K562 (cell line): ENCODE results near the gene CFHR4. TPM values are rescaled to one million over a fixed set of nuclear protein-coding genes. Genes with fewer than 3 reads are reported as not detected.

ENCODE experiments used
- ATAC-seq: fragments of 200-7000 bp; cut with Tn5 transposase; 3 replicates; pipeline ENCODE4 v1.9.1; 2020; ENCODE audit warnings: moderate library complexity
- BruUV-seq: library from RNA; stranded (reverse); fragments of 400-500 nt; replicated peaks from 2 replicates; lab custom pipeline; 2021; lab: Mats Ljungman, UMichigan
- CTCF ChIA-PET: fragments of 300-600 bp; formaldehyde crosslinking; extraction: SDS; loops from one replicate; lab custom pipeline; 2021; ENCODE audit warnings: low intra/inter-chr PET ratio; lab: Yijun Ruan, JAX
- POLR2A ChIA-PET: fragments of 300-600, 350-650 bp; sonication (Branson Sonifier 250); formaldehyde crosslinking; extraction: SDS; loops from one replicate; lab custom pipeline; 2021; ENCODE audit warnings: antibody characterized with exemption, inconsistent platforms; lab: Yijun Ruan, JAX
- DNase-seq, 4 experiments: peaks; one replicate each; pipeline versions ENCODE4 v3.0.0 to v3.0.0-alpha.2; 2011 to 2018; ENCODE audit warnings: low spot score in 3 of 4, mixed read lengths in 3 of 4; ENCODE audit errors: extremely low read depth in 1 of 4
- FAIRE-seq: peaks from 2 replicates; lab custom pipeline; 2011; peaks lifted over from hg19 to GRCh38; lab: Jason Lieb, UNC
- H2AFZ ChIP-seq: 2 replicates; pipeline ENCODE4 v1.6.0; 2011; ENCODE audit warnings: low read depth, low read length, control low read depth, inconsistent platforms
- H3K27ac ChIP-seq: fragments of 200-600 bp; 3 replicates; pipeline ENCODE4 v1.8.0; 2011; ENCODE audit warnings: low read depth, mild to moderate bottlenecking, control low read depth, inconsistent platforms, low read length, moderate library complexity, mixed read lengths; ENCODE audit errors: extremely low read depth
- H3K27me3 ChIP-seq, 2 experiments: fragments of 300-600 bp in 1 of 2; 2 replicates in 1 of 2; 3 replicates in 1 of 2; pipeline versions ENCODE4 v1.6.0 to v1.8.0; 2011; ENCODE audit warnings: inconsistent platforms in 2 of 2, low read length in 2 of 2, mild to moderate bottlenecking in 1 of 2, mixed read lengths in 1 of 2, moderate library complexity in 1 of 2; ENCODE audit not compliant: control insufficient read depth in 2 of 2, insufficient read depth in 2 of 2
- H3K36me3 ChIP-seq: fragments of 300-600 bp; 3 replicates; pipeline ENCODE4 v1.8.0; 2011; ENCODE audit warnings: mild to moderate bottlenecking, low read length, inconsistent platforms; ENCODE audit not compliant: control insufficient read depth, insufficient read depth
- H3K4me1 ChIP-seq, 2 experiments: fragments of 200-600 bp in 1 of 2; replicated peaks in 1 of 2; 2 replicates in 1 of 2; 3 replicates in 1 of 2; pipeline versions ENCODE4 v1.5.1 to v1.8.0; 2011; ENCODE audit warnings: inconsistent platforms in 2 of 2, low read length in 2 of 2, mild to moderate bottlenecking in 1 of 2, mixed read lengths in 1 of 2, moderate library complexity in 1 of 2; ENCODE audit not compliant: control insufficient read depth in 2 of 2, insufficient read depth in 2 of 2
- H3K4me2 ChIP-seq: 2 replicates; pipeline ENCODE4 v1.6.1; 2011; ENCODE audit warnings: low read length, control low read depth, inconsistent platforms, mixed read lengths; ENCODE audit not compliant: insufficient read depth
- H3K4me3 ChIP-seq: fragments of 200-600 bp; sonication (generic), shearing (Covaris generic); 2 replicates; pipeline ENCODE4 v1.5.1; 2016; ENCODE audit warnings: control low read depth, inconsistent platforms
- H3K79me2 ChIP-seq: fragments of 200-600 bp; 3 replicates; pipeline ENCODE4 v1.8.0; 2011; ENCODE audit warnings: low read length, inconsistent platforms; ENCODE audit not compliant: control insufficient read depth, insufficient read depth
- H3K9ac ChIP-seq, 2 experiments: 2 replicates each; pipeline versions ENCODE4 v1.6.0 to v1.6.1; 2011; ENCODE audit warnings: low read depth in 2 of 2, low read length in 2 of 2, control low read depth in 1 of 2, inconsistent platforms in 1 of 2, mild to moderate bottlenecking in 1 of 2, mixed read lengths in 1 of 2; ENCODE audit not compliant: insufficient read depth in 1 of 2
- H3K9me1 ChIP-seq: one replicate; pipeline ENCODE4 v1.6.0; 2011; ENCODE audit warnings: inconsistent platforms, mild to moderate bottlenecking, low read length, moderate library complexity; ENCODE audit not compliant: control insufficient read depth, insufficient read depth
- H3K9me3 ChIP-seq: replicated peaks from 2 replicates; pipeline ENCODE4 v1.5.1; 2011; ENCODE audit warnings: low read depth, low read length, inconsistent platforms; ENCODE audit not compliant: control insufficient read depth, insufficient read depth
- H4K20me1 ChIP-seq: replicated peaks from 2 replicates; pipeline ENCODE4 v1.6.1; 2011; ENCODE audit warnings: low read length, inconsistent platforms, mixed read lengths; ENCODE audit not compliant: control insufficient read depth, insufficient read depth
- ARNT ChIP-seq, 2 experiments: fragments of 450-650 bp; IDR thresholded peaks; 2 replicates each; pipeline ENCODE4 v1.6.1; 2016; ENCODE audit warnings: mild to moderate bottlenecking in 1 of 2
- CREBBP ChIP-seq: IDR thresholded peaks from one replicate; pipeline ENCODE4 v1.6.1; 2012; ENCODE audit warnings: low read depth, mild to moderate bottlenecking, control low read depth, inconsistent platforms, low read length
- E4F1 ChIP-seq: fragments of 250-450 bp; sonication (Bioruptor Pico); IDR thresholded peaks from 2 replicates; pipeline ENCODE4 v1.5.0; 2021; ENCODE audit warnings: mild to moderate bottlenecking, borderline replicate concordance
- IRF1 ChIP-seq: sonication (generic); formaldehyde crosslinking; IDR thresholded peaks from 2 replicates; pipeline ENCODE4 v1.8.0; 2022; ENCODE audit warnings: missing genetic modification reagents, mild to moderate bottlenecking, borderline replicate concordance
- ZNF174 ChIP-seq: fragments of 250-450 bp; sonication (Bioruptor Pico); IDR thresholded peaks from 2 replicates; pipeline ENCODE4 v1.4.0; 2020; ENCODE audit warnings: mild to moderate bottlenecking
- ZNF609 ChIP-seq: sonication (generic); formaldehyde crosslinking; IDR thresholded peaks from 2 replicates; pipeline ENCODE4 v1.8.1; 2023; ENCODE audit warnings: missing genetic modification reagents, mild to moderate bottlenecking, borderline replicate concordance
- WGBS: fragments of 100-300 bp; shearing (Covaris generic); methylation state at CpG from one replicate; pipeline ENCODE4 v1.1.6; 2016; ENCODE audit warnings: low coverage, mixed read lengths; ENCODE audit not compliant: insufficient coverage; ENCODE audit errors: missing lambda C conversion rate; 5-methylcytosine and 5-hydroxymethylcytosine counted together
- in situ Hi-C: fragments of 300-500 bp; cut with MboI; formaldehyde crosslinking; loops from 4 replicates; pipeline ENCODE4 v1.15.0; 2018; ENCODE audit warnings: inconsistent platforms, mixed read lengths
- intact Hi-C: fragments of 100-400 bp; cut with micrococcal nuclease; formaldehyde crosslinking; loops from 2 replicates; pipeline ENCODE4 v1.14.2; 2022
- polyA plus RNA-seq, 8 experiments: library from polyadenylated mRNA; depleted of rRNA in 4 of 8; stranded (reverse) in 5 of 8; unstranded in 3 of 8; fragments of >200 nt; fragmentation: Nextera tagmentation in 2 of 8; fragmentation: Illumina TruSeq in 1 of 8; extraction: Ambion mirVana in 2 of 8; extraction: Trizol in 1 of 8; gene quantifications; 2 replicates each; pipeline versions ENCODE4 v1.2.1 to v1.2.3, GENCODE V29; 2011 to 2014; ENCODE audit warnings: inconsistent platforms in 1 of 8, missing spikeins in 1 of 8
- total RNA-seq, 7 experiments: library from RNA; depleted of rRNA in 6 of 7; stranded (reverse); fragments of >200 nt in 6 of 7; fragmentation: Illumina TruSeq in 2 of 7; extraction: Trizol in 2 of 7; gene quantifications; 2 replicates each; pipeline versions ENCODE4 v1.2.1 to v1.2.3, GENCODE V29; 2011 to 2021; ENCODE audit warnings: low replicate concordance in 1 of 7

Gene CFHR4
- total and polyA plus RNA-seq, 9 of the 15 experiments (the other 6 are each of a cell fraction or from before 2014, with no cell fraction given), result 0.04 to 0.13 TPM; not detected in 7

- FAIRE-seq (no peak), DNase-seq (no peak), ATAC-seq (no peak)
- no peaks in the 10 kb centered on the region for H3K4me1 ChIP-seq
- H3K27ac ChIP-seq, result no peak overlapping the region
- WGBS, result 2% methylated on average over 3 of the region's 3 CpGs
- no peak for TF ChIP-seq E4F1 (CRISPR knock-in tag)
- TF ChIP-seq ZNF609 (CRISPR knock-in tag), result no peak
- TF ChIP-seq ZNF174 (CRISPR knock-in tag), result no peak
- no peak for TF ChIP-seq CREBBP
- TF ChIP-seq IRF1 (CRISPR knock-in tag), result no peak
- TF ChIP-seq ARNT (IDR thresholded peaks at IDR 0.05), result no peak
- H3K9me3 ChIP-seq, result no peaks in the 10 kb centered on the region
- H3K9me1 ChIP-seq, result no peaks in the 10 kb centered on the region
- no peak overlapping the region for H2AFZ ChIP-seq
- ChIA-PET CTCF (no interaction called here), POLR2A (no interaction called here)
- no TSS peak for BruUV-seq
- in situ Hi-C loops (no loop called here), intact Hi-C loops (no loop called here)
- H4K20me1 ChIP-seq, result no peaks in the 10 kb centered on the region
- no peaks in the 10 kb centered on the region for H3K79me2 ChIP-seq
- no peak overlapping the region for H3K4me2 ChIP-seq
- no peaks in the 10 kb centered on the region for H3K27me3 ChIP-seq
- no peaks in the 10 kb centered on the region for H3K36me3 ChIP-seq
- no peak overlapping the region for H3K9ac ChIP-seq
- H3K4me3 ChIP-seq, result no peak overlapping the region
These were observed 73.0 kb downstream of the CFHR4 start for GRCh38 chr1:196960854-196961253.
